ENCODE results near the gene C1QL1. TPM values are rescaled to one million over a fixed set of nuclear protein-coding genes. Genes with fewer than 3 reads are reported as not detected.
A peak's percentile ranks its signal among the peaks of the same experiment; 100 is the strongest.

Gene C1QL1
- total and polyA plus RNA-seq, 2 of the 13 experiments (the other 11 are each of a cell fraction or from before 2014, with no cell fraction given), result 0.11 TPM

DNA sequence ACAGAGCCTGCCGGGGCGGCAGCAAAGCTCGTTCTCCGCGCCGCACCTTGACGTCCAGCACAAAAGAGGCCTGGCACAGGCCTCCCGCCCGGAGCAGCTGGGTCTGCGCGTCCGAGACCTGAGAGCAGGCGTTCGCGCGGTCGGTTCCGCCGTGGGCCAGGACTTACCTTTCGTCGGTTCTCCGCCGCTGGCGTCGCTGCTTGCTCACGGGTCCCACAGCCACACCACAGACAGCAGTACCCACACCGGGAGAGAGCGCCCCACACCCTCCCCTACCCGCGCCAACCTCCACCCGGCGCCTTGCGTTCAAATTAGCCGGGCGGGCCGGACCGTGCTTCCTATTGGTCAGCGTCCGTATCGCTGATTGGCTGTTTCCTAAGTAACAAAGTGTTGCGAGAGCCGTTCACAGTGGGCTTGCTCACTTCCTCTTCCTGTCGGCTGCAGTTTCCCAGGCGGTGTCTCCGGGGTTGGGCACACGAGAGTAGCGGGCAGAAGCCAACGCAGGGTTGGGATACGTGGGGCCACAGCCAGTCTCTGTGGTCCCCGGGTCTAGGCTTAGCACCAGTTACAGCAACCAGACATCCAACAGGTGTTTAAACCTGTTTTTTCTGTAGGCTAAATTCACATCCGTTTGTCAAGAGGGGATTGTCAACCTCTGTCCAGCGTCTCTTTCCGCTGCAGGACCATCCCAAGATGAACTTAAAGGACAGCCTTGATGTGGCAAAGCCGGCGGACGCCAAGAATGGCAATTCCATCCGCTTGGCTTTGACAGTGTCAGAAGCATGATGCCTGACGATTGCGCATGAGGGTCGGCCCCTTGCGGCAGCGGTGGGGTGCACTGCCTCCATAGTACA is 20.4 kb downstream of the C1QL1 start, which contains the start of gene KIF18B (continued):
- TF ChIP-seq, protein P1, sequence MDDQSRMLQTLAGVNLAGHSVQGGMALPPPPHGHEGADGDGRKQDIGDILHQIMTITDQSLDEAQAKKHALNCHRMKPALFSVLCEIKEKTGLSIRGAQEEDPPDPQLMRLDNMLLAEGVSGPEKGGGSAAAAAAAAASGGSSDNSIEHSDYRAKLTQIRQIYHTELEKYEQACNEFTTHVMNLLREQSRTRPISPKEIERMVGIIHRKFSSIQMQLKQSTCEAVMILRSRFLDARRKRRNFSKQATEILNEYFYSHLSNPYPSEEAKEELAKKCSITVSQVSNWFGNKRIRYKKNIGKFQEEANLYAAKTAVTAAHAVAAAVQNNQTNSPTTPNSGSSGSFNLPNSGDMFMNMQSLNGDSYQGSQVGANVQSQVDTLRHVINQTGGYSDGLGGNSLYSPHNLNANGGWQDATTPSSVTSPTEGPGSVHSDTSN (CRISPR knock-in tag; IDR thresholded peaks at IDR 0.05; ENCODE audit: borderline replicate concordance), result 0 out of 2 replicates have a peak, but pooled peaks have one; percentile 48
- peak; percentile 86; the same call in 1 of the 2 replicates for TF ChIP-seq ZNF605 (CRISPR knock-in tag; IDR thresholded peaks at IDR 0.05)
- TF ChIP-seq ZNF124 (CRISPR knock-in tag; IDR thresholded peaks at IDR 0.05), result 0 out of 2 replicates have a peak, but pooled peaks have one; percentile 19
- TF ChIP-seq YEATS2 (CRISPR knock-in tag; IDR thresholded peaks at IDR 0.05; ENCODE audit: borderline replicate concordance), result peak; percentile 88; the same call in 1 of the 2 replicates
- no peak for TF ChIP-seq PRPF4 (IDR thresholded peaks at IDR 0.05; ENCODE audit: low read depth, low read length, poor library complexity, severe bottlenecking)
- TF ChIP-seq, protein P2, sequence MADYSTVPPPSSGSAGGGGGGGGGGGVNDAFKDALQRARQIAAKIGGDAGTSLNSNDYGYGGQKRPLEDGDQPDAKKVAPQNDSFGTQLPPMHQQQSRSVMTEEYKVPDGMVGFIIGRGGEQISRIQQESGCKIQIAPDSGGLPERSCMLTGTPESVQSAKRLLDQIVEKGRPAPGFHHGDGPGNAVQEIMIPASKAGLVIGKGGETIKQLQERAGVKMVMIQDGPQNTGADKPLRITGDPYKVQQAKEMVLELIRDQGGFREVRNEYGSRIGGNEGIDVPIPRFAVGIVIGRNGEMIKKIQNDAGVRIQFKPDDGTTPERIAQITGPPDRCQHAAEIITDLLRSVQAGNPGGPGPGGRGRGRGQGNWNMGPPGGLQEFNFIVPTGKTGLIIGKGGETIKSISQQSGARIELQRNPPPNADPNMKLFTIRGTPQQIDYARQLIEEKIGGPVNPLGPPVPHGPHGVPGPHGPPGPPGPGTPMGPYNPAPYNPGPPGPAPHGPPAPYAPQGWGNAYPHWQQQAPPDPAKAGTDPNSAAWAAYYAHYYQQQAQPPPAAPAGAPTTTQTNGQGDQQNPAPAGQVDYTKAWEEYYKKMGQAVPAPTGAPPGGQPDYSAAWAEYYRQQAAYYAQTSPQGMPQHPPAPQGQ (CRISPR knock-in tag; IDR thresholded peaks at IDR 0.05; ENCODE audit: borderline replicate concordance), result 0 out of 2 replicates have a peak, but pooled peaks have one; percentile 73
- peak; percentile 83 for TF ChIP-seq ZSCAN25 (CRISPR knock-in tag; IDR thresholded peaks at IDR 0.05)
- TF ChIP-seq, protein P3, sequence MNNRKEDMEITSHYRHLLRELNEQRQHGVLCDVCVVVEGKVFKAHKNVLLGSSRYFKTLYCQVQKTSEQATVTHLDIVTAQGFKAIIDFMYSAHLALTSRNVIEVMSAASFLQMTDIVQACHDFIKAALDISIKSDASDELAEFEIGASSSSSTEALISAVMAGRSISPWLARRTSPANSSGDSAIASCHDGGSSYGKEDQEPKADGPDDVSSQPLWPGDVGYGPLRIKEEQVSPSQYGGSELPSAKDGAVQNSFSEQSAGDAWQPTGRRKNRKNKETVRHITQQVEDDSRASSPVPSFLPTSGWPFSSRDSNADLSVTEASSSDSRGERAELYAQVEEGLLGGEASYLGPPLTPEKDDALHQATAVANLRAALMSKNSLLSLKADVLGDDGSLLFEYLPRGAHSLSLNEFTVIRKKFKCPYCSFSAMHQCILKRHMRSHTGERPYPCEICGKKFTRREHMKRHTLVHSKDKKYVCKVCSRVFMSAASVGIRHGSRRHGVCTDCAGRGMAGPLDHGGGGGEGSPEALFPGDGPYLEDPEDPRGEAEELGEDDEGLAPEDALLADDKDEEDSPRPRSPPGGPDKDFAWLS (CRISPR knock-in tag; IDR thresholded peaks at IDR 0.05; ENCODE audit: borderline replicate concordance), result peak; percentile 95; the same call in 1 of the 2 replicates
- TF ChIP-seq PCBP1 (IDR thresholded peaks at IDR 0.05; ENCODE audit: borderline replicate concordance, low read depth, low read length), result 0 out of 2 replicates have a peak, but pooled peaks have one; percentile 75
- no peak for TF ChIP-seq CHD4 (IDR thresholded peaks at IDR 0.05; ENCODE audit: borderline replicate concordance, low read length)
- TF ChIP-seq, protein P4, sequence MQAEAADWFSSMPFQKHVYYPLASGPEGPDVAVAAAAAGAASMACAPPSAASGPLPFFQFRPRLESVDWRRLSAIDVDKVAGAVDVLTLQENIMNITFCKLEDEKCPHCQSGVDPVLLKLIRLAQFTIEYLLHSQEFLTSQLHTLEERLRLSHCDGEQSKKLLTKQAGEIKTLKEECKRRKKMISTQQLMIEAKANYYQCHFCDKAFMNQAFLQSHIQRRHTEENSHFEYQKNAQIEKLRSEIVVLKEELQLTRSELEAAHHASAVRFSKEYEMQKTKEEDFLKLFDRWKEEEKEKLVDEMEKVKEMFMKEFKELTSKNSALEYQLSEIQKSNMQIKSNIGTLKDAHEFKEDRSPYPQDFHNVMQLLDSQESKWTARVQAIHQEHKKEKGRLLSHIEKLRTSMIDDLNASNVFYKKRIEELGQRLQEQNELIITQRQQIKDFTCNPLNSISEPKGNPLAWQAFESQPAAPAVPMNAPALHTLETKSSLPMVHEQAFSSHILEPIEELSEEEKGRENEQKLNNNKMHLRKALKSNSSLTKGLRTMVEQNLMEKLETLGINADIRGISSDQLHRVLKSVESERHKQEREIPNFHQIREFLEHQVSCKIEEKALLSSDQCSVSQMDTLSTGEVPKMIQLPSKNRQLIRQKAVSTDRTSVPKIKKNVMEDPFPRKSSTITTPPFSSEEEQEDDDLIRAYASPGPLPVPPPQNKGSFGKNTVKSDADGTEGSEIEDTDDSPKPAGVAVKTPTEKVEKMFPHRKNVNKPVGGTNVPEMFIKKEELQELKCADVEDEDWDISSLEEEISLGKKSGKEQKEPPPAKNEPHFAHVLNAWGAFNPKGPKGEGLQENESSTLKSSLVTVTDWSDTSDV (CRISPR knock-in tag; IDR thresholded peaks at IDR 0.05), result no peak
- TF ChIP-seq, protein P5, sequence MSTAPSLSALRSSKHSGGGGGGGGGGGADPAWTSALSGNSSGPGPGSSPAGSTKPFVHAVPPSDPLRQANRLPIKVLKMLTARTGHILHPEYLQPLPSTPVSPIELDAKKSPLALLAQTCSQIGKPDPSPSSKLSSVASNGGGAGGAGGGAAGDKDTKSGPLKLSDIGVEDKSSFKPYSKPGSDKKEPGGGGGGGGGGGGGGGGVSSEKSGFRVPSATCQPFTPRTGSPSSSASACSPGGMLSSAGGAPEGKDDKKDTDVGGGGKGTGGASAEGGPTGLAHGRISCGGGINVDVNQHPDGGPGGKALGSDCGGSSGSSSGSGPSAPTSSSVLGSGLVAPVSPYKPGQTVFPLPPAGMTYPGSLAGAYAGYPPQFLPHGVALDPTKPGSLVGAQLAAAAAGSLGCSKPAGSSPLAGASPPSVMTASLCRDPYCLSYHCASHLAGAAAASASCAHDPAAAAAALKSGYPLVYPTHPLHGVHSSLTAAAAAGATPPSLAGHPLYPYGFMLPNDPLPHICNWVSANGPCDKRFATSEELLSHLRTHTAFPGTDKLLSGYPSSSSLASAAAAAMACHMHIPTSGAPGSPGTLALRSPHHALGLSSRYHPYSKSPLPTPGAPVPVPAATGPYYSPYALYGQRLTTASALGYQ (CRISPR knock-in tag; IDR thresholded peaks at IDR 0.05), result peak; percentile 83; the same call in 1 of the 2 replicates
- TF ChIP-seq, protein P6, sequence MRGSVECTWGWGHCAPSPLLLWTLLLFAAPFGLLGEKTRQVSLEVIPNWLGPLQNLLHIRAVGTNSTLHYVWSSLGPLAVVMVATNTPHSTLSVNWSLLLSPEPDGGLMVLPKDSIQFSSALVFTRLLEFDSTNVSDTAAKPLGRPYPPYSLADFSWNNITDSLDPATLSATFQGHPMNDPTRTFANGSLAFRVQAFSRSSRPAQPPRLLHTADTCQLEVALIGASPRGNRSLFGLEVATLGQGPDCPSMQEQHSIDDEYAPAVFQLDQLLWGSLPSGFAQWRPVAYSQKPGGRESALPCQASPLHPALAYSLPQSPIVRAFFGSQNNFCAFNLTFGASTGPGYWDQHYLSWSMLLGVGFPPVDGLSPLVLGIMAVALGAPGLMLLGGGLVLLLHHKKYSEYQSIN (CRISPR knock-in tag; IDR thresholded peaks at IDR 0.05; ENCODE audit: borderline replicate concordance), result no peak
- no peak for TF ChIP-seq TAF15 (IDR thresholded peaks at IDR 0.05; ENCODE audit: low read depth, low read length, poor library complexity, severe bottlenecking)

Data from HepG2 (cell line).